Lower lobe of right lung (tissue), 2 donors: Measurements from ENCODE around the gene MAMSTR. TPM values are rescaled to one million over a fixed set of nuclear protein-coding genes. Genes with fewer than 3 reads are reported as not detected.

ENCODE experiments used
- ATAC-seq, 2 donors: fragments of 200-7000 bp; cut with Tn5 transposase; one replicate each; pipeline ENCODE4 v1.9.1; 2020 to 2022; ENCODE audit warnings: mild to moderate bottlenecking in 2 of 2, moderate library complexity in 2 of 2
- DNase-seq: peaks from one replicate; pipeline ENCODE4 v3.0.0-alpha.2; 2020
- H3K27ac ChIP-seq: fragments of 200-600 bp; one replicate; pipeline ENCODE4 v1.8.0; 2022
- H3K27me3 ChIP-seq: fragments of 200-600 bp; one replicate; pipeline ENCODE4 v1.8.0; 2022; ENCODE audit warnings: low read depth
- H3K36me3 ChIP-seq: fragments of 200-600 bp; one replicate; pipeline ENCODE4 v1.8.0; 2022; ENCODE audit warnings: mild to moderate bottlenecking
- H3K4me1 ChIP-seq: fragments of 200-600 bp; one replicate; pipeline ENCODE4 v1.8.0; 2022
- H3K4me3 ChIP-seq: fragments of 200-600 bp; one replicate; pipeline ENCODE4 v1.8.0; 2022; ENCODE audit warnings: mild to moderate bottlenecking
- H3K9me3 ChIP-seq: fragments of 200-600 bp; one replicate; pipeline ENCODE4 v1.8.0; 2022
- intact Hi-C: fragments of 100-400 bp; cut with DNase I; formaldehyde crosslinking; loops from one replicate; pipeline ENCODE4 v1.11.0; 2022
- total RNA-seq: library from RNA; stranded (reverse); fragmentation: NEBNext Ultra II Directional; extraction: Animal tissue kit (Norgen Biotek cat#: 25700); gene quantifications from one replicate; pipeline ENCODE4 v1.2.1, GENCODE V29; 2021
- TF ChIP-seq, protein P1 (sequence below): fragments of 200-600 bp; IDR thresholded peaks from one replicate; pipeline ENCODE4 v1.8.0; 2022; ENCODE audit warnings: antibody characterized with exemption, mild to moderate bottlenecking
- donor health status: DM: no; HTN: yes; CAD: no; lungs with severe emphysema.

The MAMSTR gene
- total RNA-seq, 1 donor from 2014 or later = 1.5 TPM

DNA sequence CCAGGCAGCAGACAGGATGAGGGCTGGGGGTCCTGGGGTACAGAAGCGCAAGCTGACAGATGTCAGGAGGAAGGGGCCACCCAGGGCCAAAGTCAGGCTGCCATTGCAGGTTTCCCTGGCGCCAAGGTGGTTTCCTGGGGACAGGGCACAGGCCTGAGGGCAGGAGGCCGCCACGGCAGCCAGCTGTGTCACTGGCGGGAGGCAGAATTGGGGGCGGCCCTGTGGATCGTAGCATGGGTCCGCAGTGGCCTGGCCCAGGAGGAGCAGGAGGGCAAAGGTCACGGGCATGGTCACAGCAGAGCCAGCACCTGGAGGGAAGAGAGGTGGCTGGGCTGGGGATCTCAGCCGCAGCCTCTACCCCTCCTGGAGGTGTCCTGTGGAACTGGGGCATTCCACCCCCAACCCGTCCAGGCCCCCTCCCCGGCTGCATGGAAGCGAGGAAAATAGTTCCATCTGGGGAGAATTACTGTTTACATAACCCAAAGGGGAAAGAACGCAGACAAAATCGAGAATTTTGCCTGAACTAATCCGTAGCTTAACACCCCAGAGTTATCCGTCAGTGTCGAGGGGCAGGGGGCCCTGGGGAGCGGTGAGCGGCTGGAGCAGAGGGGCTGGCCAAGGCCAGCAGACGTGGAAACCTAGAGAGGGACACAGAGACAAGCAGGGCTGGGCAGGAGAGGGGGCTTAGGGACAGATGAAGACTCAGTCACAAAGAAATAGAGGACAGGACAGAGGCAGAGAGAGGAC lies 48.7 kb downstream of the MAMSTR start:
- TF ChIP-seq, protein P1, sequence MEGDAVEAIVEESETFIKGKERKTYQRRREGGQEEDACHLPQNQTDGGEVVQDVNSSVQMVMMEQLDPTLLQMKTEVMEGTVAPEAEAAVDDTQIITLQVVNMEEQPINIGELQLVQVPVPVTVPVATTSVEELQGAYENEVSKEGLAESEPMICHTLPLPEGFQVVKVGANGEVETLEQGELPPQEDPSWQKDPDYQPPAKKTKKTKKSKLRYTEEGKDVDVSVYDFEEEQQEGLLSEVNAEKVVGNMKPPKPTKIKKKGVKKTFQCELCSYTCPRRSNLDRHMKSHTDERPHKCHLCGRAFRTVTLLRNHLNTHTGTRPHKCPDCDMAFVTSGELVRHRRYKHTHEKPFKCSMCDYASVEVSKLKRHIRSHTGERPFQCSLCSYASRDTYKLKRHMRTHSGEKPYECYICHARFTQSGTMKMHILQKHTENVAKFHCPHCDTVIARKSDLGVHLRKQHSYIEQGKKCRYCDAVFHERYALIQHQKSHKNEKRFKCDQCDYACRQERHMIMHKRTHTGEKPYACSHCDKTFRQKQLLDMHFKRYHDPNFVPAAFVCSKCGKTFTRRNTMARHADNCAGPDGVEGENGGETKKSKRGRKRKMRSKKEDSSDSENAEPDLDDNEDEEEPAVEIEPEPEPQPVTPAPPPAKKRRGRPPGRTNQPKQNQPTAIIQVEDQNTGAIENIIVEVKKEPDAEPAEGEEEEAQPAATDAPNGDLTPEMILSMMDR = no peak
- intact Hi-C loops = no loop called here
- ATAC-seq (no peak), DNase-seq (no peak)
- Histone ChIP-seq H3K4me3 (no peak overlapping the region), H3K4me1 (peaks cover 9% of the 10 kb centered on the region), H3K27me3 (no peaks in the 10 kb centered on the region), H3K36me3 (no peaks in the 10 kb centered on the region), H3K27ac (no peak overlapping the region), H3K9me3 (no peaks in the 10 kb centered on the region)

DNA sequence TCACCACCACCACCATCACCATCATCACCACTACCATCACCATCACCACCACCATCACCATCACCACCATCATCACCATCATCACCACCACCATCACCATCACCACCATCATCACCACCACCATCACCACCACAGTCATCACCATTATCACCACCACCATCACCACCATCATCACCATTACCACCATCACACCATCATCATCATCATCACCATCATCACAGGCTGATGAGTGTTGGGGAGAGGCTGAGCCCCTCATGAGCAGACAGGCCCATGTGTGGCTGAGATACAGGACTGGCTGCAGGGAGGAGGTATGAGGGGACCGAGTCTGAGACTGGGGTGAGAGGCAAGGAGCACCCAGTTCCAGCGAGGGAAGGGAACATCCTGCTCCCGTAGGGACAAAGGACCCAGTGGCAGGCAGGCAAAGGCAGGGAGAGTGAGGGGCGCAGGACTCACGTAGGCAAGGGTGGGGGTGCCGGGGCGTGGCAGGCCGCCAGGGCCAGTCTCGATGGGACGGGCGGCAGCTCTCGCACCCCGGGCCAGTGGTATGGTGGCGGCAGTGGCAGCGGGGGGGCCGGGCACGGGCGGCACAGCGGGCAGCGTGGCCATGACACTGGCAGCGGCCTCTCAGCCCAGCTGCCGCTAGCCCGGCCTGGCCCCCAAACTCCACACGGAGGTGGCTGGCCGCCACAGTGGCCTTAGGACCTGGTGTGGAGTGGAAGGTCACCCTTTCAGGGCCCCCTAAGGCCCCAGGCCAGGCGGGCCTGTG lies 49.4 kb downstream of the MAMSTR start:
- no peak overlapping the region for H3K4me3 ChIP-seq
- no peaks in the 10 kb centered on the region for H3K36me3 ChIP-seq
- H3K27me3 ChIP-seq = no peaks in the 10 kb centered on the region
- peaks cover 3% of the 10 kb centered on the region for H3K4me1 ChIP-seq
- ATAC-seq = no peak
- H3K27ac ChIP-seq = no peak overlapping the region
- no peak for DNase-seq
- intact Hi-C loops = no loop called here
- no peaks in the 10 kb centered on the region for H3K9me3 ChIP-seq
- TF ChIP-seq, protein P1 = no peak

DNA sequence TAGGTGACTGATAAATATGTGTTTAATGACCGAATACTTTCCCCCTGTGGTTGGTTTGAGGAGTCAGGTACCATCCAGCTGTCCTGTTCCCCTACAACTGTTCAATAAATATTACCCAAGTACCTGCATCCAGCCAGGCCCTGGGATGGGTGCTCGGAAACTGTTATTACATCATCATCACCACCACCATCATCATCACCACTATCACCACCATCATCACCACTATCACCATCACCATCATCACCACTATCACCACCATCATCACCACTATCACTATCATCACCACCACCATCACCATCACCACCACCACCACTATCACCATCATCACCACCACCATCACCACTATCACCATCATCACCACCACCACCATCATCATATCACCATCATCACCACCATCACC lies 50.8 kb downstream of the MAMSTR start:
- TF ChIP-seq, protein P1 = no peak
- Histone ChIP-seq H3K9me3 (no peaks in the 10 kb centered on the region), H3K27me3 (no peaks in the 10 kb centered on the region), H3K36me3 (no peaks in the 10 kb centered on the region), H3K4me3 (no peak overlapping the region), H3K27ac (no peak overlapping the region), H3K4me1 (no peaks in the 10 kb centered on the region)
- ATAC-seq = no peak
- intact Hi-C loops = no loop called here
- DNase-seq = no peak

DNA sequence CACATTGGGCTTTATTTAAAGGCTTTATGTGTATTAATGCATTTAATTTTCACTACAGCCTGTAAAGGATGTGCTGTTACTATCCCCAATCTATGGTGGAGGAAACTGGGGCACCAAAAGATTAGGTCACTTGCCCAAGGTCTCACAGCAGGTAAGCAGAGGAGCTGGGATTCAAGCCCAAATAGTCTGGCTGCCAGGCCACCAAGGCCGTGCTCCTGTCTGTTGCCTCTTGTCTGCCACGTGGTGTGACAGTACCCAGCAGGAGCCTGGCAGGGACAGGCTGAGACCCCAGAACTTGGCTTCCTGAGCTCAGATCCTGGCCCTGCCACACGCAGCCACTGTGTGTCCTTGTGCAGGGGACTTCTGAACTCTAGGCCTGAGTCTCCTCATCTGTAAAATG lies 51.2 kb downstream of the MAMSTR start:
- ATAC-seq (no peak), DNase-seq (no peak)
- Histone ChIP-seq H3K27ac (no peak overlapping the region), H3K9me3 (no peaks in the 10 kb centered on the region), H3K36me3 (no peaks in the 10 kb centered on the region), H3K4me1 (no peaks in the 10 kb centered on the region), H3K27me3 (no peaks in the 10 kb centered on the region), H3K4me3 (no peak overlapping the region)
- intact Hi-C loops = no loop called here
- TF ChIP-seq, protein P1 = no peak

DNA sequence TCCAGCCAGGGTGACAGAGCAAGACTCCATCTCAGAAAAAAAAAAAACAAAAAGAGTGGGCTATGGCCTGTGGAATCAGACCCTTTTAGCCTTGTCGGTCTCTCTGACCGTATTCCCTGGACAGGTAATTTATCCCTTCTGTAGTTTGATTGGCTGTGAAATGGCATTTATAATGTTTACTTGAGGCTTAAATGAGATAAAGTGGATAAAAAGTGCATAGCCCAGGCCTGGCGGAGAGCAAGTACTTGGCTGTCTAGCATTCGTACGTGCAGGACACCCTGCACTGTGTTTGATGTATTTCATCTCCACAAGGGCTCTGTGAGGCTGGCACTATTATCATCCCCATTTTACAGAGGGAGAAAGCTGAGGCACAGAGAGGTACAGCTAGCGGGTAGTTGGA lies 53.7 kb downstream of the MAMSTR start:
- intact Hi-C loops = no loop called here

More for the DNA sequence above, 53.7 kb downstream of the MAMSTR start:
- H3K4me3 ChIP-seq = no peak overlapping the region
- peaks cover 6% of the 10 kb centered on the region for H3K4me1 ChIP-seq
- no peak overlapping the region for H3K27ac ChIP-seq
- ATAC-seq (no peak), DNase-seq (no peak)
- no peaks in the 10 kb centered on the region for H3K9me3 ChIP-seq
- H3K36me3 ChIP-seq = no peaks in the 10 kb centered on the region
- H3K27me3 ChIP-seq = no peaks in the 10 kb centered on the region
- TF ChIP-seq, protein P1 = no peak
